K562 (cell line): Measurements from ENCODE around the gene ZC3H15. TPM values are rescaled to one million over a fixed set of nuclear protein-coding genes. Genes with fewer than 3 reads are reported as not detected.

Source experiments
- ATAC-seq: fragments of 200-7000 bp; cut with Tn5 transposase; 3 replicates; pipeline ENCODE4 v1.9.1; 2020; ENCODE audit warnings: moderate library complexity
- BruUV-seq: library from RNA; stranded (reverse); fragments of 400-500 nt; replicated peaks from 2 replicates; lab custom pipeline; 2021; lab: Mats Ljungman, UMichigan
- CTCF ChIA-PET: fragments of 300-600 bp; formaldehyde crosslinking; extraction: SDS; loops from one replicate; lab custom pipeline; 2021; ENCODE audit warnings: low intra/inter-chr PET ratio; lab: Yijun Ruan, JAX
- POLR2A ChIA-PET: fragments of 300-600, 350-650 bp; sonication (Branson Sonifier 250); formaldehyde crosslinking; extraction: SDS; loops from one replicate; lab custom pipeline; 2021; ENCODE audit warnings: antibody characterized with exemption, inconsistent platforms; lab: Yijun Ruan, JAX
- DNase-seq, 4 experiments: peaks; one replicate each; pipeline versions ENCODE4 v3.0.0 to v3.0.0-alpha.2; 2011 to 2018; ENCODE audit warnings: low spot score in 3 of 4, mixed read lengths in 3 of 4; ENCODE audit errors: extremely low read depth in 1 of 4
- FAIRE-seq: peaks from 2 replicates; lab custom pipeline; 2011; peaks lifted over from hg19 to GRCh38; lab: Jason Lieb, UNC
- H2AFZ ChIP-seq: 2 replicates; pipeline ENCODE4 v1.6.0; 2011; ENCODE audit warnings: low read depth, low read length, control low read depth, inconsistent platforms
- H3K27ac ChIP-seq: fragments of 200-600 bp; 3 replicates; pipeline ENCODE4 v1.8.0; 2011; ENCODE audit warnings: low read depth, mild to moderate bottlenecking, control low read depth, inconsistent platforms, low read length, moderate library complexity, mixed read lengths; ENCODE audit errors: extremely low read depth
- H3K27me3 ChIP-seq, 2 experiments: fragments of 300-600 bp in 1 of 2; 2 replicates in 1 of 2; 3 replicates in 1 of 2; pipeline versions ENCODE4 v1.6.0 to v1.8.0; 2011; ENCODE audit warnings: inconsistent platforms in 2 of 2, low read length in 2 of 2, mild to moderate bottlenecking in 1 of 2, mixed read lengths in 1 of 2, moderate library complexity in 1 of 2; ENCODE audit not compliant: control insufficient read depth in 2 of 2, insufficient read depth in 2 of 2
- H3K36me3 ChIP-seq: fragments of 300-600 bp; 3 replicates; pipeline ENCODE4 v1.8.0; 2011; ENCODE audit warnings: mild to moderate bottlenecking, low read length, inconsistent platforms; ENCODE audit not compliant: control insufficient read depth, insufficient read depth
- H3K4me1 ChIP-seq, 2 experiments: fragments of 200-600 bp in 1 of 2; replicated peaks in 1 of 2; 2 replicates in 1 of 2; 3 replicates in 1 of 2; pipeline versions ENCODE4 v1.5.1 to v1.8.0; 2011; ENCODE audit warnings: inconsistent platforms in 2 of 2, low read length in 2 of 2, mild to moderate bottlenecking in 1 of 2, mixed read lengths in 1 of 2, moderate library complexity in 1 of 2; ENCODE audit not compliant: control insufficient read depth in 2 of 2, insufficient read depth in 2 of 2
- H3K4me2 ChIP-seq: 2 replicates; pipeline ENCODE4 v1.6.1; 2011; ENCODE audit warnings: low read length, control low read depth, inconsistent platforms, mixed read lengths; ENCODE audit not compliant: insufficient read depth
- H3K4me3 ChIP-seq: fragments of 200-600 bp; sonication (generic), shearing (Covaris generic); 2 replicates; pipeline ENCODE4 v1.5.1; 2016; ENCODE audit warnings: control low read depth, inconsistent platforms
- H3K79me2 ChIP-seq: fragments of 200-600 bp; 3 replicates; pipeline ENCODE4 v1.8.0; 2011; ENCODE audit warnings: low read length, inconsistent platforms; ENCODE audit not compliant: control insufficient read depth, insufficient read depth
- H3K9ac ChIP-seq, 2 experiments: 2 replicates each; pipeline versions ENCODE4 v1.6.0 to v1.6.1; 2011; ENCODE audit warnings: low read depth in 2 of 2, low read length in 2 of 2, control low read depth in 1 of 2, inconsistent platforms in 1 of 2, mild to moderate bottlenecking in 1 of 2, mixed read lengths in 1 of 2; ENCODE audit not compliant: insufficient read depth in 1 of 2
- H3K9me1 ChIP-seq: one replicate; pipeline ENCODE4 v1.6.0; 2011; ENCODE audit warnings: inconsistent platforms, mild to moderate bottlenecking, low read length, moderate library complexity; ENCODE audit not compliant: control insufficient read depth, insufficient read depth
- H3K9me3 ChIP-seq: replicated peaks from 2 replicates; pipeline ENCODE4 v1.5.1; 2011; ENCODE audit warnings: low read depth, low read length, inconsistent platforms; ENCODE audit not compliant: control insufficient read depth, insufficient read depth
- H4K20me1 ChIP-seq: replicated peaks from 2 replicates; pipeline ENCODE4 v1.6.1; 2011; ENCODE audit warnings: low read length, inconsistent platforms, mixed read lengths; ENCODE audit not compliant: control insufficient read depth, insufficient read depth
- ASH1L ChIP-seq: fragments of 450-650 bp; IDR thresholded peaks from 2 replicates; pipeline ENCODE4 v1.6.1; 2018; ENCODE audit warnings: borderline replicate concordance, mild to moderate bottlenecking, low read depth; ENCODE audit not compliant: partially characterized antibody
- ATF7 ChIP-seq: fragments of 450-650 bp; IDR thresholded peaks from 2 replicates; pipeline ENCODE4 v1.7.1; 2014; ENCODE audit warnings: mild to moderate bottlenecking, moderate library complexity
- CHCHD3 ChIP-seq: fragments of 250-450 bp; sonication (Bioruptor Pico); IDR thresholded peaks from 2 replicates; pipeline ENCODE4 v2.1.2; 2022; ENCODE audit warnings: mild to moderate bottlenecking
- CUX1 ChIP-seq: fragments of 200-800 bp; sonication (Bioruptor generic); IDR thresholded peaks from 2 replicates; pipeline ENCODE4 v1.6.1; 2016; ENCODE audit warnings: missing genetic modification characterization, missing compliant biosample characterization
- ELF4 ChIP-seq: fragments of 450-650 bp; formaldehyde crosslinking; IDR thresholded peaks from 2 replicates; pipeline ENCODE4 v1.4.0; 2022; ENCODE audit warnings: missing genetic modification characterization
- GATA2 ChIP-seq: sonication (generic); formaldehyde crosslinking; IDR thresholded peaks from 2 replicates; pipeline ENCODE4 v1.4.0; 2020; ENCODE audit warnings: mild to moderate bottlenecking, missing genetic modification reagents
- NKRF ChIP-seq: fragments of 450-650 bp; IDR thresholded peaks from 2 replicates; pipeline ENCODE4 v1.6.1; 2016; ENCODE audit warnings: borderline replicate concordance
- TARDBP ChIP-seq: fragments of 450-650 bp; IDR thresholded peaks from 2 replicates; pipeline ENCODE4 v1.6.1; 2016
- TBP ChIP-seq: optimal IDR thresholded peaks from 2 replicates; pipeline ENCODE3; 2011; ENCODE audit warnings: low read depth, low read length, improper control_type of control experiment
- ZNF23 ChIP-seq: fragments of 250-450 bp; sonication (Bioruptor Pico); IDR thresholded peaks from 2 replicates; pipeline ENCODE4 v1.4.0; 2020; ENCODE audit warnings: mild to moderate bottlenecking
- ZNF311 ChIP-seq: fragments of 250-450 bp; sonication (Bioruptor Pico); IDR thresholded peaks from 2 replicates; pipeline ENCODE4 v1.4.0; 2020; ENCODE audit warnings: mild to moderate bottlenecking, moderate library complexity
- ZNF507 ChIP-seq: conservative IDR thresholded peaks from 2 replicates; pipeline ENCODE4 v1.6.1; 2017; ENCODE audit warnings: missing genetic modification characterization, missing compliant biosample characterization
- WGBS: fragments of 100-300 bp; shearing (Covaris generic); methylation state at CpG from one replicate; pipeline ENCODE4 v1.1.6; 2016; ENCODE audit warnings: low coverage, mixed read lengths; ENCODE audit not compliant: insufficient coverage; ENCODE audit errors: missing lambda C conversion rate; 5-methylcytosine and 5-hydroxymethylcytosine counted together
- in situ Hi-C: fragments of 300-500 bp; cut with MboI; formaldehyde crosslinking; loops from 4 replicates; pipeline ENCODE4 v1.15.0; 2018; ENCODE audit warnings: inconsistent platforms, mixed read lengths
- intact Hi-C: fragments of 100-400 bp; cut with micrococcal nuclease; formaldehyde crosslinking; loops from 2 replicates; pipeline ENCODE4 v1.14.2; 2022
- polyA plus RNA-seq, 8 experiments: library from polyadenylated mRNA; depleted of rRNA in 4 of 8; stranded (reverse) in 5 of 8; unstranded in 3 of 8; fragments of >200 nt; fragmentation: Nextera tagmentation in 2 of 8; fragmentation: Illumina TruSeq in 1 of 8; extraction: Ambion mirVana in 2 of 8; extraction: Trizol in 1 of 8; gene quantifications; 2 replicates each; pipeline versions ENCODE4 v1.2.1 to v1.2.3, GENCODE V29; 2011 to 2014; ENCODE audit warnings: inconsistent platforms in 1 of 8, missing spikeins in 1 of 8
- total RNA-seq, 7 experiments: library from RNA; depleted of rRNA in 6 of 7; stranded (reverse); fragments of >200 nt in 6 of 7; fragmentation: Illumina TruSeq in 2 of 7; extraction: Trizol in 2 of 7; gene quantifications; 2 replicates each; pipeline versions ENCODE4 v1.2.1 to v1.2.3, GENCODE V29; 2011 to 2021; ENCODE audit warnings: low replicate concordance in 1 of 7

ZC3H15 gene
- total and polyA plus RNA-seq, 9 of the 15 experiments (the other 6 are each of a cell fraction or from before 2014, with no cell fraction given): 132 to 286 (median 189) TPM

- ATAC-seq: no peak
- ChIA-PET CTCF (no interaction called here), POLR2A (no interaction called here)
- WGBS: 71% methylated on average over 1 of the region's 1 CpG
- BruUV-seq: no TSS peak
- Histone ChIP-seq H3K27me3 (no peaks in the 10 kb centered on the region), H3K9me1 (no peaks in the 10 kb centered on the region), H3K4me3 (no peak overlapping the region), H3K4me2 (no peak overlapping the region), H3K9ac (no peak overlapping the region), H3K9me3 (no peaks in the 10 kb centered on the region), H4K20me1 (no peaks in the 10 kb centered on the region), H3K4me1 (peaks cover 0 to 5% of the 10 kb centered on the region in 2 experiments; a peak in 1 of 5 replicates), H3K79me2 (peaks cover 29% of the 10 kb centered on the region)
- in situ Hi-C loops: no loop called here
- no peak for DNase-seq
- no peak for FAIRE-seq
- no peak for TF ChIP-seq TARDBP
- TF ChIP-seq ASH1L: no peak
- no peak for TF ChIP-seq ATF7
- no peak for TF ChIP-seq CUX1 (CRISPR knock-in tag)
- no peak for TF ChIP-seq ZNF507
- no peak for TF ChIP-seq NKRF
- no peak for TF ChIP-seq GATA2 (CRISPR knock-in tag)
- TF ChIP-seq ELF4 (CRISPR knock-in tag): no peak
- no peak for TF ChIP-seq TBP
- TF ChIP-seq ZNF311 (CRISPR knock-in tag): no peak
- no peak for TF ChIP-seq CHCHD3 (CRISPR knock-in tag)
- no peak for TF ChIP-seq ZNF23 (CRISPR knock-in tag)
- TF ChIP-seq, all 486 proteins: peak for 0
- intact Hi-C loops: loop anchor here (10.0 kb wide), 1 partner anchor 616 kb away; no protein-coding TSS in a partner anchor
- no peak overlapping the region for H3K27ac ChIP-seq
- H2AFZ ChIP-seq: no peak overlapping the region
- no peaks in the 10 kb centered on the region for H3K36me3 ChIP-seq
These were observed 5.1 kb upstream of the ZC3H15 start for GRCh38 chr2:186480991-186481390.
